Measurements from ENCODE around the gene TREML2.

DNA sequence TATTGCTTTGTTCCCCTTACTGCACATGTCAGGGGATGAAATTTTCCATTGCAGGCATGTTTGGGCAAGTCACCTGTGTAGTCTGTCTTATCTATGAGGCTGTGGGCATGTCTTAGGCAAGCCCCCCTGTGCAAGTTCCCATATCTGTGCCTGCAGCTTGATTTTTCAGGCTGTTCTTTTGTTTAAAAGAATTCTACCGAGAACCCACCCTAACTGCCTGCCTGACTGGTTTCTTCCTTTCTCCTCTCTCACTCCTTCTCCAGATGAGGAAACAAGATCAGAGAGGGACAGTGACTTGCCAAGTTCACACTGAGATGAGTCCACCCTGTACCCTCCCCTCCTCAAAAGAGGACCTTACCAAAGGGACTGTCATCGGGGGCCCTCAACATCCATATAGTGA is 11.0 kb downstream of the TREML2 start:
- TF ChIP-seq POLR2A (IDR thresholded peaks at IDR 0.05) = no peak
- TF ChIP-seq, protein P1, sequence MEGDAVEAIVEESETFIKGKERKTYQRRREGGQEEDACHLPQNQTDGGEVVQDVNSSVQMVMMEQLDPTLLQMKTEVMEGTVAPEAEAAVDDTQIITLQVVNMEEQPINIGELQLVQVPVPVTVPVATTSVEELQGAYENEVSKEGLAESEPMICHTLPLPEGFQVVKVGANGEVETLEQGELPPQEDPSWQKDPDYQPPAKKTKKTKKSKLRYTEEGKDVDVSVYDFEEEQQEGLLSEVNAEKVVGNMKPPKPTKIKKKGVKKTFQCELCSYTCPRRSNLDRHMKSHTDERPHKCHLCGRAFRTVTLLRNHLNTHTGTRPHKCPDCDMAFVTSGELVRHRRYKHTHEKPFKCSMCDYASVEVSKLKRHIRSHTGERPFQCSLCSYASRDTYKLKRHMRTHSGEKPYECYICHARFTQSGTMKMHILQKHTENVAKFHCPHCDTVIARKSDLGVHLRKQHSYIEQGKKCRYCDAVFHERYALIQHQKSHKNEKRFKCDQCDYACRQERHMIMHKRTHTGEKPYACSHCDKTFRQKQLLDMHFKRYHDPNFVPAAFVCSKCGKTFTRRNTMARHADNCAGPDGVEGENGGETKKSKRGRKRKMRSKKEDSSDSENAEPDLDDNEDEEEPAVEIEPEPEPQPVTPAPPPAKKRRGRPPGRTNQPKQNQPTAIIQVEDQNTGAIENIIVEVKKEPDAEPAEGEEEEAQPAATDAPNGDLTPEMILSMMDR (IDR thresholded peaks at IDR 0.05) = no peak

Measured in right lobe of liver (tissue), 4 donors.